Measurements from ENCODE around the gene ANKRD65. TPM values are rescaled to one million over a fixed set of nuclear protein-coding genes. Genes with fewer than 3 reads are reported as not detected.

The ANKRD65 gene
- total RNA-seq, 2 donors from 2014 or later = not detected

DNA sequence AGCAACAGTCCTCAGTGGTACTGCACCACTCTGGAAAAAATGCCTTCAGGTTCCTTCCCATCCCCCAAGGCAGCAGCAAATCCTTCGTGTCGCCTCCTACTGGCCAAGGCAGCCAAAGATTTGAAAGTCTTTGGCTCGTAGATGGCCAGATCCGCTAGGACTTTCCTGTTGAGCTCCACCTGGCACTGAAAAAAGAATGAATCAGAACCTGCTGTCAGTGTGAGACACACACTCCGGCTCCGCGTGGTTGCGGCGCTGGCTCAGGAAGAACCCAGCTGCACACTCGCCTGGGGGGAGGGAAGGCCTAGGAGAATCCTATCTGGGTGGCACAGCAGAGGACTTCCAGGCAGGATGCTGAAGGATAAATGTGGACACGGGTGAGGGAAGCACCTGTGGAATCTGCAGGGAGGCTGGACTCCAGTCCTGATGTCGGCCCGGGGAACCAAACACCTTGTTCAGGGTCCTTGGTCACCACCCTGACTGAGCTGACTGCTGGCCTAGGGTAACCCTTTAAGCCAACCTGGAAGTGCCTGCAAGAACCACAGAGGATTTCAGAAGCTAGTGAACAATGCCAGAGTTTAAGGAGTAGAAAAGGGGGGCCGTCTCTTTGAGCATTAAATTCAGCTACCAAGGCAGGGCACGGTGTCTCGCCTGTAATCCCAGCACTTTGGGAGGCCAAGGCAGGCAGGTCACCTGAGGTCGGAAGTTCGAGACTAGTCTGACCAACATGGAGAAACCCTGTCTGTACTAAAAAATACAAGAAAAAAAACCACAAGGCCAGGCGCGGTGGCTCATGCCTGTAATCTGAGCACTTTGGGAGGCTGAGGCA, 18.8 kb downstream of the ANKRD65 start:
- peaks cover 5% of the 10 kb centered on the region for H3K4me1 Mint-ChIP-seq
- peak overlapping the region; percentile 67 for H3K27ac Mint-ChIP-seq
- peaks cover 93% of the 10 kb centered on the region for H3K36me3 Mint-ChIP-seq (ENCODE audit: low read depth)
- H3K9me3 Mint-ChIP-seq = no peaks in the 10 kb centered on the region
- ATAC-seq (replicated peaks) = no peak
- no peaks in the 10 kb centered on the region for H3K27me3 Mint-ChIP-seq
- H3K4me3 Mint-ChIP-seq = peak overlapping the region; percentile 84

GRCh38 chr1:1401457-1402010, 19.5 kb downstream of the ANKRD65 start:
- peak overlapping the region; percentile 84 for H3K4me3 Mint-ChIP-seq
- H3K4me1 Mint-ChIP-seq = peaks cover 5% of the 10 kb centered on the region
- no peak for ATAC-seq (replicated peaks)
- peak overlapping the region; percentile 85 for H3K27ac Mint-ChIP-seq
- H3K36me3 Mint-ChIP-seq (ENCODE audit: low read depth) = peaks cover 92% of the 10 kb centered on the region
- H3K9me3 Mint-ChIP-seq = no peaks in the 10 kb centered on the region
- H3K27me3 Mint-ChIP-seq = no peaks in the 10 kb centered on the region

DNA sequence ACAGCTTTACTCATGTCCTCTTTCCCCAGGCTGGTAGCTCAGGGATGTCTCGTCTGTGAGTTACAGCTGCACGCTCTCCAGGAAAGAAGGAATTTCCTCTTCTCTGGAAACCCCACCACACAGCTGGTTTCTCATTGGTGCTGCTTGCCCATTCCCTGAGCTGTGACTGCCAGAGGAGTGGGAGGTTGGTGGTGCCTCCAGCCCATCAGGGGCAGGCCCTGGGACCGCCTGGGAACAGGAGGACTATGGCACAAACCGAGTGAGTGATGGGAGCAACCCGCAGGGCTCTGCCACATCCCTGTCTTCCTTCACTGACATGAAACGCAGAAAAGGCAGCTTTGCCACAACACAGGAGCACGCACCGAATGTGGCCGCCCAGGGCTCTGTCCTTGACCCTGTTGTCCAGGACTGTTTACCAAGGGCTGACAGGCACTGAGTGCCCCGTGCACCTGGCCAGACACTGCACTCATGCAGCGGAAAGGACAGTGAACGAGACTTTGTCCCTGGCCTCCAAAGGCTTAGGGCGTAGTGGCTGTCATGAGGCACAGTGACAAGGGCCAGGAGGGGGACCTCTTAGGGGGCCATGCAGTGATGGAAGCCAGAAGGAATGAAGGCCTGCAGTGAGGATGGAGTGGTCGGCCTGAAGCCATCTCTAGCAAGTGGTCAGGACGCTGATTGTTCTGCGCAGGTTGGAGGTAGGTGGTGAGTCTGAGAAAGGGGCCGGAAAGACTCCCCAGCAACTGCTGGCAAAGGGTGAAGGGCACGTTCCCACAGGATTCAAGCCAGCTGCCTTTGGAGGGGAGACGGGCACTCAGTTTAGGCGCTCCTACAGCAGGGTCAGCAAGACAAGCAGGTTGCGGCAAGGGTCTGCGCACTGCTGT, 20.3 kb downstream of the ANKRD65 start:
- no peak for ATAC-seq (replicated peaks)
- H3K36me3 Mint-ChIP-seq (ENCODE audit: low read depth) = peaks cover 89% of the 10 kb centered on the region
- H3K4me3 Mint-ChIP-seq = peak overlapping the region; percentile 84
- H3K9me3 Mint-ChIP-seq = no peaks in the 10 kb centered on the region
- no peaks in the 10 kb centered on the region for H3K27me3 Mint-ChIP-seq
- peak overlapping the region; percentile 85 for H3K27ac Mint-ChIP-seq
- peaks cover 5% of the 10 kb centered on the region for H3K4me1 Mint-ChIP-seq

- Mint-ChIP-seq H3K36me3 (ENCODE audit: low read depth) (peaks cover 89% of the 10 kb centered on the region), H3K4me3 (peak overlapping the region; percentile 84), H3K27ac (peak overlapping the region; percentile 85), H3K27me3 (no peaks in the 10 kb centered on the region), H3K4me1 (peaks cover 12% of the 10 kb centered on the region), H3K9me3 (no peaks in the 10 kb centered on the region)
- no peak for ATAC-seq (replicated peaks)
These were observed 21.1 kb downstream of the ANKRD65 start for GRCh38 chr1:1399872-1400575.

DNA sequence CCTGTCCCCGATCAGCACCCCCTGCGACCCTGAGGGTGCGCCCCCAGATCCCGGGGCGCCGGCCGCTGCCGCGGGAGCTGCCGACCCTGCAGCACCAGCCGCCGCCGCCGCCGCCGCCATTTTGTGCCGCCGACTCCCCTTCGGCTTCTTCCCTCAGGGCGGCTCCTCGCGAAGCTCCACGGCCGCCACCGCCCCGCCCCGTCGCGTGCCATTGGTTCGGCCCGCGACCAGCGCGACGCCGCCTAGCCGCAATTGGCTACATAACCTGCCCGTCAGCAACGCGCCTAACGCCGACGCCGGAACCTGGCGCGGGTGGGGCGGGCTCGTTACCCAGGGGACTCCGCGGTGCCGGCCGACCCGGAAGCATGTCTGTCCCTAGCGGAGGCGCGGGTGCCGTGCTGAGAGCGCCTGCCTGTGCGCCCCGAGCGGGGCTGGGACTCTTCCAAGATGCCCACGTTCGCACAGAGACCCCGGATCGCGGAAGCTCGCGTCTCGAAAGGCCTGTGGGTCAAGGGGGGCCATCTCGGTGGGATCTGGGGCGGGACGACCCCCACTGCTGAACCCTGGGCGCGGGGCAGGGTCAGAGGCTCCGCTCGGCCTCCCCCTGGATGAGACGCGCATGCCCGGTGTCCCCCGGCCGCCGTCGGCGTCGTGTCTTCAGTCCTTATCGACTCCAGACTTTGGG, 21.7 kb downstream of the ANKRD65 start, which contains the start of gene CCNL2:
Gene CCNL2, minus strand, starts transcription at position 149 of the 685 bp plus-strand sequence. Its CDS starts 29 bp downstream, at position 120.
- H3K36me3 Mint-ChIP-seq (ENCODE audit: low read depth) = peaks cover 89% of the 10 kb centered on the region
- peaks cover 12% of the 10 kb centered on the region for H3K4me1 Mint-ChIP-seq
- H3K4me3 Mint-ChIP-seq = peak within 1 kb of the TSS; percentile 95
- ATAC-seq (replicated peaks) = peak; percentile 99
- peak within 1 kb of the TSS; percentile 95 for H3K27ac Mint-ChIP-seq
- H3K9me3 Mint-ChIP-seq = no peaks in the 10 kb centered on the region
- no peaks in the 10 kb centered on the region for H3K27me3 Mint-ChIP-seq

DNA sequence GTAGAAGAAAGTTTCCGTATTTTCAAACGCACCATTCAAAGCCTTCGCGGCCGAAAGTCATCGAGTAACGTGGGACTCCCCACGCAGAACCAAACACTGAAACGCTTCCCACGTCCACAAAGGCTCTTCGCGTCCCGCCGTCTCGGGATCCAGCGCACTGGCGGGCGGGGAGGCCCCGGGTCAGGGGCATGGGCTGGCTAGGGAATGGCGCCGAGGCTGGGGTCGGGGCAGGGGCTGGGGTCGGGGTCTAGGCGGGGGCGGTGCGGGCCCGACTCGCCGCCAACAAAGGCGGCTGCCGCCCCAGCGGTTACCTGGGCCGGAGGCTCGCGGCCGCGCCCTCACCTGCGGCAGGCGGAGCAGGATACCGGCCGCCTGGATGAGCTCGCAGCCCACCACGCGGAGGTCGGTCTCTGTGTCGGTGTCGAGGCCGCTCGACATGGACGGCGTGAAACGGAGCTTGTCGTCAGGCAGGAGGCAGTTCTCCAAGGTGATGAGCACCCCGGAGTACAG, 22.3 kb downstream of the ANKRD65 start:
- Mint-ChIP-seq H3K36me3 (ENCODE audit: low read depth) (peaks cover 89% of the 10 kb centered on the region), H3K9me3 (no peaks in the 10 kb centered on the region), H3K4me1 (peaks cover 11% of the 10 kb centered on the region), H3K4me3 (peak overlapping the region; percentile 95), H3K27ac (peak overlapping the region; percentile 95), H3K27me3 (no peaks in the 10 kb centered on the region)
- ATAC-seq (replicated peaks) = peak; percentile 1

DNA sequence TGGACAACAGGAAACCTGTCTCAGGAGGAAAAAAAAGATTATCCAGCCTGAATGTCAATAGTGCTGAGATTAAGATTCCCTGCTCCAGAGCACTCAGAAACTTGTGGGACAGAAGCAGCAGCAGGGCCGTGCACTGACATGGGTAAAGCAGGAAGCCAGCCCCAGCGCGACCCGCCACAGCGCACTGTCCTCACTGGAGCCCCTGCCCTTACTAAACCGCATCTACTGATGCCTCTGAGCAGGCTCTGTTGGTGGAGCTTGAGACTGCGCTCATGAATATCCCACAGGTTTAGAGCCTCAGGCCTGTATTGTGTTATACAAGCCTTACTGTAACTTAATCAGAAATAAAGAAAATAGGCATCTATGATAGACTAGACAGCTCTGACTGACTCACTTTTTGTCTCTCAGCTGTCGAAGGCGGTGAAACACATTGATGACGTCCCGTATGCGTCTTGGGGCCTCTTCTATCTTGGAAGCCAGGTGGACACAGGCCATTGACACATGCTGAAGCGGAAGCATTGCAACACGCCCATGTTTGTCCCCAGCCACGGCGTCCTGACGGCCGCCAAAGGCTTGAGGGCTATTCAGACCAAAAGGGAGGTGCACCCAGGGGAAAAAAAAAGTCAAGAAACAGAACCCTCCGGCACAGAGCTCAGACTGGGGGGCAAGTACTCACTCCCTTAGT, 23.1 kb downstream of the ANKRD65 start:
- Mint-ChIP-seq H3K36me3 (ENCODE audit: low read depth) (peaks cover 89% of the 10 kb centered on the region), H3K27me3 (no peaks in the 10 kb centered on the region), H3K9me3 (no peaks in the 10 kb centered on the region), H3K27ac (peak overlapping the region; percentile 95), H3K4me3 (peak overlapping the region; percentile 95), H3K4me1 (peaks cover 12% of the 10 kb centered on the region)
- ATAC-seq (replicated peaks) = no peak

DNA sequence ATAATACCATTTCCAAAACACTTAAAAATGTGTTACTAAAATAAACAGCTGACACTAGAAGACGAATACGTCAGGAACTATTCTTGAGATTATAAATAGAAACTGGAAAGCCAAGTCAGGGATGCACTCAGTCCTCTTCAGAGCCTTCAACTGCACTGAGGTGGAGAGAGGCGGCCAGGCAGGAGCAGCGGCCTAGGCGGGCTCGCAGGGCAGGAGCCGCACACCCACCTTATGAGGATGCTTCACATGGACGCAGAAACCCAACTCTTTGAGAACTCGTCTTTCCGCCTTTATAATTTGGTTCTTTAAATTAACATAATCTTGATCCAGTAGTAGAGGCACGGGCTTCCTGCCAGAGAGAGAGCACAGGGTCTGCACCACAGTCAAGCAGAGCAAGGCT, 25.9 kb downstream of the ANKRD65 start:
- Mint-ChIP-seq H3K9me3 (no peaks in the 10 kb centered on the region), H3K4me3 (peak overlapping the region; percentile 15), H3K36me3 (ENCODE audit: low read depth) (peaks cover 89% of the 10 kb centered on the region), H3K4me1 (peaks cover 12% of the 10 kb centered on the region), H3K27ac (peak overlapping the region; percentile 54), H3K27me3 (no peaks in the 10 kb centered on the region)
- no peak for ATAC-seq (replicated peaks)

- no peak overlapping the region for H3K4me3 Mint-ChIP-seq
- peaks cover 12% of the 10 kb centered on the region for H3K4me1 Mint-ChIP-seq
- H3K27ac Mint-ChIP-seq = no peak overlapping the region
- no peaks in the 10 kb centered on the region for H3K9me3 Mint-ChIP-seq
- no peak for ATAC-seq (replicated peaks)
- no peaks in the 10 kb centered on the region for H3K27me3 Mint-ChIP-seq
- peaks cover 89% of the 10 kb centered on the region for H3K36me3 Mint-ChIP-seq (ENCODE audit: low read depth)
These were observed 27.0 kb downstream of the ANKRD65 start for GRCh38 chr1:1394116-1394515.

- no peaks in the 10 kb centered on the region for H3K9me3 Mint-ChIP-seq
- no peak overlapping the region for H3K27ac Mint-ChIP-seq
- H3K27me3 Mint-ChIP-seq = no peaks in the 10 kb centered on the region
- ATAC-seq (replicated peaks) = no peak
- H3K4me1 Mint-ChIP-seq = peaks cover 12% of the 10 kb centered on the region
- H3K36me3 Mint-ChIP-seq (ENCODE audit: low read depth) = peaks cover 95% of the 10 kb centered on the region
- H3K4me3 Mint-ChIP-seq = no peak overlapping the region
These were observed 27.6 kb downstream of the ANKRD65 start for GRCh38 chr1:1393428-1393827.

DNA sequence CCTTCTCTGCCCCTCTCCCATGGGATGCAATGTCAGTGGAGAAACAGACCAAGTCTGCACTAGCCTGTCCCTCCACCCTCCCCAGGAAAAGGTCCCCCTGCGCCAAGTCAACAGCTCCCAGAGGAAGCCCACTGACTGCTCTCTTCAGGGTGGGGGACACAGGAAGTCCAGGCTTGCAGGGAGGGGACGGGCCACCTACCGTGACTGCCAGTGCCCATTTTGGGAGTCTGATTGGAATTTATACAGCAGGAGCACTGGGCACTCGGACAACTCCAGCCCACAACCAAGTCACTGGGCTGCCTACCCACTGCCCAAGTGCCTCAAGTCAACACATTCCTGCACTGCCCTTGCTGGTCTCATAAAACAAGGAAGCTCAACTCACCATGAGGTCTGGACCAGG, 28.1 kb downstream of the ANKRD65 start:
- Mint-ChIP-seq H3K27me3 (no peaks in the 10 kb centered on the region), H3K4me3 (no peak overlapping the region), H3K9me3 (no peaks in the 10 kb centered on the region), H3K27ac (no peak overlapping the region), H3K36me3 (ENCODE audit: low read depth) (peaks cover 95% of the 10 kb centered on the region), H3K4me1 (peaks cover 12% of the 10 kb centered on the region)
- no peak for ATAC-seq (replicated peaks)

DNA sequence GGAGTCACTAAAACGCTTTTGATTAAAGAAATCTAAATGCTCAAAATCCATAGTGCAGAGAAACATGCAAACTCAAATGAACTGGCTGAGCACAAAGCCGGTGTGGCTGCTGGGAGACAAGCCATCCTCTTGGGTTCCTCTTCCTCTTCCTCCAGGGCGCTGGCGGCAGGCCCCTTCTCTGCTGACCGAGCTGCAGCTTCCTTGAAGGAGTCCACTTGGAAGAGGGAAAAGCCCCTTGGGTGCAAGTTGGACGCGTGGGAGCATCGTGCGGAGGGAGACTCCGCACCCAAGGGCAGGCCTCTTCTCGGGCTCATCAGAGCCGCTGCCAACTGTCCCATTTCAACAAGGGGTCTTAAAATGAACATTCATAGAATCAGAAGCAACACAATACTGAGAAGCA, 29.9 kb downstream of the ANKRD65 start:
- Mint-ChIP-seq H3K27ac (no peak overlapping the region), H3K27me3 (no peaks in the 10 kb centered on the region), H3K9me3 (no peaks in the 10 kb centered on the region), H3K4me3 (no peak overlapping the region), H3K4me1 (peaks cover 12% of the 10 kb centered on the region), H3K36me3 (ENCODE audit: low read depth) (peaks cover 99% of the 10 kb centered on the region)
- no peak for ATAC-seq (replicated peaks)

DNA sequence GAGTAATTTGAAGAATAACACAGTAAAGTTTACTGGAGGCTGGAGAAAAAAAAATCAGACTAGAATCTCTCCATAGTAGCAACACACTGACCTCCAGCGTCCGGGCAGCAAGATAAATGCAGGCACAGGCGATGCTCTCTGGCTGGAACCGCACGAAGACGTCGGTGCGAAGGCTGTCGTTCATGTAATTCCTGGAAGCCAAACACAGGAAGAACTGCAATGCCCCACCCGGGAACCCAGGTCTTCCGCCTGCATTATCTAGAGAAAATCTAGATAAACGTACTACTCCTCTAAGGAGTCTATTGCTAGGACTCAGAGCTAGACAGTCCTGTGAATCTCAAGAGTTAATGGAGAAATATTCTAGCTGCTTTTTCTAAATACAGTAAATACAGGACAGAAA, 30.4 kb downstream of the ANKRD65 start:
- H3K4me1 Mint-ChIP-seq = peaks cover 10% of the 10 kb centered on the region
- peaks cover 100% of the 10 kb centered on the region for H3K36me3 Mint-ChIP-seq (ENCODE audit: low read depth)
- no peaks in the 10 kb centered on the region for H3K9me3 Mint-ChIP-seq
- no peak for ATAC-seq (replicated peaks)
- no peak overlapping the region for H3K4me3 Mint-ChIP-seq
- no peaks in the 10 kb centered on the region for H3K27me3 Mint-ChIP-seq
- no peak overlapping the region for H3K27ac Mint-ChIP-seq
